IgD-negative memory B cell (primary cell): ENCODE data around the gene S100A13. TPM values are rescaled to one million over a fixed set of nuclear protein-coding genes. Genes with fewer than 3 reads are reported as not detected.
"Not testable (repeated sequence)": the region's sequence is repeated elsewhere in the genome, so short reads cannot be mapped to it uniquely, and the experiment has no call there.

Experiments used
- H3K27ac Mint-ChIP-seq, 3 donors: one replicate each; pipeline ENCODE4 v1.8.0; 2020 to 2022; ENCODE audit warnings: mild to moderate bottlenecking in 3 of 3, mixed read lengths in 3 of 3, moderate library complexity in 1 of 3
- H3K27me3 Mint-ChIP-seq: one replicate; pipeline ENCODE4 v1.8.0; 2021; ENCODE audit warnings: mixed read lengths
- H3K36me3 Mint-ChIP-seq: one replicate; pipeline ENCODE4 v1.8.0; 2020; ENCODE audit warnings: mild to moderate bottlenecking, mixed read lengths
- H3K4me1 Mint-ChIP-seq, 3 donors: one replicate each; pipeline ENCODE4 v1.8.0; 2020 to 2022; ENCODE audit warnings: mixed read lengths in 3 of 3, mild to moderate bottlenecking in 1 of 3
- H3K4me3 Mint-ChIP-seq, 4 donors: one replicate each; pipeline ENCODE4 v1.8.0; 2020 to 2022; ENCODE audit warnings: mild to moderate bottlenecking in 4 of 4, mixed read lengths in 4 of 4, moderate library complexity in 3 of 4
- H3K9me3 Mint-ChIP-seq, 3 donors: one replicate each; pipeline ENCODE4 v1.8.0; 2020 to 2021; ENCODE audit warnings: mixed read lengths in 3 of 3, mild to moderate bottlenecking in 1 of 3
- polyA plus RNA-seq: library from polyadenylated mRNA; unstranded; fragments of 300-500 nt; fragmentation: Illumina TruSeq; gene quantifications from one replicate; pipeline ENCODE4 v1.2.3, GENCODE V29; 2021

S100A13 gene
- polyA plus RNA-seq, 1 donor from 2014 or later, result 3.0 TPM

DNA sequence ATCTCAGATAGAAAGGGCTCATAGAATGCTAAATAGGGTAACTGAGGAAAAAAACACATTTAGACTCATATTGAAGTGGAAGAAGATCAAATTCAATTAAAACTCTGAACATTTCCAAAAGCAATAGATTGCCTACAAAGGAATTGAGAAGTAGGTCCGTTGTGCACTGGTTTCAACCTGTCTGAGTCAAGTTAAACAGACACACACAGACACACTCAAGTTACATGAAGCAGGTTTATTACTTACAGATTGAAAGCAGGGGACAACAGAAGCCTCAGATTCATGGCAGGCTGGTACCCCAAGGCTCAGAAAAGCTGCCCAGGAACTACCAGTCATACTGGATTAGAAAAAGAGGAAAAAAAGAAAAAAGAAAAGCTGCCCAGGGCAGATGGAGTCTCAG, 41.0 kb downstream of the S100A13 start:
- Mint-ChIP-seq H3K36me3 (peaks cover 1% of the 10 kb centered on the region), H3K27ac (no peak overlapping the region)

DNA sequence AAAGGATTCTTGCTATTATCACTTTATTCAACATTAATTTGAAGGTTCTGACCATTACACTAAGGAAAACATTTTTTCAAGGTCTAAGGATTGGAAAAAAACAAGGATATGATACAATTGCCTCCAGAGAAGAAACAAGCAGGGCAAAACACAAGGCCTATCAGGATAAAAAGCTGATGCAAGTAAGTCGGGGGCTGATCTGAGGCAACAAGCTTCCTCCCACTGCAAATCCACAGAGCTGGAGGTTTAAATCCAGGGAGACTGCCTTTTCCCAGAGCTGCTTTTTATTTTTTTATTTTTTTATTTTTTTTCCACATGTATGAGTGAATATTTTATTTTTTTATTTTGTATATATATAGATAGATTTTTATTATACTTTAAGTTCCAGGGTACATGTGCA, 42.3 kb downstream of the S100A13 start:
- no peaks in the 10 kb centered on the region for H3K4me1 Mint-ChIP-seq
- H3K27me3 Mint-ChIP-seq, result no peaks in the 10 kb centered on the region
- no peaks in the 10 kb centered on the region for H3K9me3 Mint-ChIP-seq
- H3K27ac Mint-ChIP-seq, result no peak overlapping the region
- H3K4me3 Mint-ChIP-seq, result no peak overlapping the region
- H3K36me3 Mint-ChIP-seq, result peaks cover 1% of the 10 kb centered on the region

More for the DNA sequence above, 41.0 kb downstream of the S100A13 start:
- no peaks in the 10 kb centered on the region for H3K27me3 Mint-ChIP-seq
- no peaks in the 10 kb centered on the region for H3K9me3 Mint-ChIP-seq
- H3K4me1 Mint-ChIP-seq, result no peaks in the 10 kb centered on the region
- H3K4me3 Mint-ChIP-seq, result no peak overlapping the region

DNA sequence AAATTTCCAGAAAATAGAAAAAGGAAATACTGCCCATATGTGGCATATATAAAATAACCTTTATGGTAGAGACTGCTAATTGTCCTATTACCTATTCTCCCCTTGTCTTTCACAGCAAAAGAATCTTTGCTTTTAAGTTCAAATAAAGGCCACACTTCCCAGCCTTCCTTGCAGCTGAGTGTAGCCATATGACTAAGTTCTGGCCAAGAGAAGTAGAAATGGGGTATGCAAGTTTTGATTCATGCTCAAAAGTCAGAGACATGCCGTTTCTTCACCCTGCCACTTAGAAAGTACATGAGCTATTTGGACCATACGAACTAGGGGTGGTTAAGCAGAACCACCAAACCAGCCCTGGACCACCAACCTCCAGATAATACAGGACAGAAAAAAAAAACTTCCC, 43.3 kb downstream of the S100A13 start:
- Mint-ChIP-seq H3K4me3 (no peak overlapping the region), H3K27me3 (no peaks in the 10 kb centered on the region), H3K27ac (no peak overlapping the region), H3K36me3 (peaks cover 1% of the 10 kb centered on the region), H3K9me3 (no peaks in the 10 kb centered on the region), H3K4me1 (no peaks in the 10 kb centered on the region)

DNA sequence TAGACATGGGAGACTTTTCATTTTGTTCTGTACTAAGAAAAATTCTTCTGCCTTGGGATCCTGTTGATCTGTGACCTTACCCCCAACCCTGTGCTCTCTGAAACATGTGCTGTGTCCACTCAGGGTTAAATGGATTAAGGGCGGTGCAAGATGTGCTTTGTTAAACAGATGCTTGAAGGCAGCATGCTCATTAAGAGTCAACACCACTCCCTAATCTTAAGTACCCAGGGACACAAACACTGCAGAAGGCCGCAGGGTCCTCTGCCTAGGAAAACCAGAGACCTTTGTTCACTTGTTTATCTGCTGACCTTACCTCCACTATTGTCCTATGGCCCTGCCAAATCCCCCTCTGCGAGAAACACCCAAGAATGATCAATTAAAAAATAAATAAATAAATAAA, 43.8 kb downstream of the S100A13 start:
- H3K9me3 Mint-ChIP-seq, H3K4me3 Mint-ChIP-seq, H3K27me3 Mint-ChIP-seq, H3K4me1 Mint-ChIP-seq, H3K36me3 Mint-ChIP-seq, H3K27ac Mint-ChIP-seq: not testable (repeated sequence)

DNA sequence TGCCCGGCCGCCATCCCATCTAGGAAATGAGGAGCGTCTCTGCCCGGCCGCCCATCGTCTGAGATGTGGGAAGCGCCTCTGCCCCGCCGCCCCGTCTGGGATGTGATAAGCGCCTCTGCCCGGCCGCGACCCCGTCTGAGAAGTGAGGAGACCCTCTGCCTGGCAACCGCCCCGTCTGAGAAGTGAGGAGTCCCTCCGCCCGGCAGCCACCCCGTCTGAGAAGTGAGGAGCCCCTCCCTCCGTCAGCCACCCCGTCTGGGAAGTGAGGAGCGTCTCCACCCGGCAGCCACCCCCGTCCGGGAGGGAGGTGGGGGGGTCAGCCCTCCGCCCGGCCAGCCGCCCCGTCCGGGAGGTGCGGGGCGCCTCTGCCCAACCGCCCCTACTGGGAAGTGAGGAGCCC, 44.5 kb downstream of the S100A13 start:
- H3K27me3 Mint-ChIP-seq, H3K36me3 Mint-ChIP-seq, H3K4me1 Mint-ChIP-seq, H3K9me3 Mint-ChIP-seq, H3K27ac Mint-ChIP-seq, H3K4me3 Mint-ChIP-seq: not testable (repeated sequence)

DNA sequence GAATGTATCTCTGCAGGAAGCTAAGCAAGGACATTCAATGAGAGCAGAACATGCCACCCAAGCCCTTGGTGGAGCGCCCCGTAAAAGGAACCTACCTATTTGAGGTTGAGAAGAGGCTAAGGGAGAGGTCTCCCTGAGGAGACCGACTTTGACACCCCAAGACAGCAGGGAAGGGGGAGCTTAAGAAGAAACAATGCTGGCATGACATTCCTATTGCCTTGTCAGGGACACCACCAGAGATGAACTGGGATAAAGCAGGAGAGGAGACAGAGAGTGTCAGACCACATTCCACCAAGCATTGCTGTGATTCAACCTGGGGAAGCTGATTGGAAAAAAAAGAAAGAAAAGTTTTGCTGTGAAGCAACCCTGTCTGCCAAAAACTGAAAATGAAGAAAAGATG, 48.4 kb downstream of the S100A13 start:
- Mint-ChIP-seq H3K27ac (no peak overlapping the region), H3K36me3 (no peaks in the 10 kb centered on the region), H3K4me1 (peaks cover 0 to 3% (median 0%) of the 10 kb centered on the region in 3 donors), H3K9me3 (no peaks in the 10 kb centered on the region), H3K4me3 (no peak overlapping the region), H3K27me3 (peaks cover 12% of the 10 kb centered on the region)

DNA sequence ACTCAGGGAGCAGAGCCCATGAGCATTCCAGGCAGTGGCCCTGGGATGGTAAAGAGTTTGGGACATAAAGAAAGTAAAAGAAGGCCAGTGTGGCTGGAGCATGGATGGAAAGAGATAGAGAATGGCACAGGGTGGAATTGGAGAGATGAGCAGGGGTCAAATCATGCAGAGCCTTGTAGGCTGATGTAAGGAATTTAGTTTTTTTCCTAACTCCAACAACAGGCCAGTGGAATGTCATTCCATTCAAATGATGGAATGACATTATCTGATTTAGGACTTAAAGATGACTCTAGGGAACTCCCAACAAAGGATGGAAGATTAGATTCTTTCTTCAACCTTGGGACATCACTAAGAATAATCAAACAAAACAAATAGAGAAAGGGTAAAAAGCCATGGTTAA, 48.8 kb downstream of the S100A13 start:
- no peak overlapping the region for H3K27ac Mint-ChIP-seq
- no peaks in the 10 kb centered on the region for H3K9me3 Mint-ChIP-seq
- H3K36me3 Mint-ChIP-seq, result no peaks in the 10 kb centered on the region
- peaks cover 0 to 3% (median 0%) of the 10 kb centered on the region in 3 donors for H3K4me1 Mint-ChIP-seq
- H3K27me3 Mint-ChIP-seq, result peaks cover 12% of the 10 kb centered on the region
- H3K4me3 Mint-ChIP-seq, result no peak overlapping the region

DNA sequence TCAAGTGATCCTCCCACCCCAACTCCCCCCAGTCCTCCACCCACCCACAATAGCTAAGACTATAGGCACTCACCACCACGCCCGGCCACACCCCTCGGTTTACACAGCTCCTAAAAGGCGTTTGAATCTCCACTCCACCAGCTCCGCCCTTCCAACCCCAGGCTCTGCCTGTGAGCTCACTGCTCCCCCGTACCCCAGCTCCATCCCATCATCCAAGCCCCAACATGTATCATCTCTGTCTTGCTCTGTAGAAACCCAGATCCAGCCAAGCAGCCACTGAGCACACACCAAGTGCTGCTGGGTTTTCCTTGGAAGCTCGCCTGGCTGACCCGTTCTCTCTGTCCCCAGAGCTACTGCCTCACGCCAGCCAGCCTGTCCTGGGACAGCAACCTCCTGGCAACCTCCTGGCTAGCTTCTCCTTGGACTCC, 49.7 kb downstream of the S100A13 start:
- Mint-ChIP-seq H3K9me3 (no peaks in the 10 kb centered on the region), H3K36me3 (no peaks in the 10 kb centered on the region), H3K4me3 (no peak overlapping the region), H3K27me3 (peaks cover 12% of the 10 kb centered on the region), H3K27ac (no peak overlapping the region), H3K4me1 (peaks cover 0 to 8% (median 0%) of the 10 kb centered on the region in 3 donors)

DNA sequence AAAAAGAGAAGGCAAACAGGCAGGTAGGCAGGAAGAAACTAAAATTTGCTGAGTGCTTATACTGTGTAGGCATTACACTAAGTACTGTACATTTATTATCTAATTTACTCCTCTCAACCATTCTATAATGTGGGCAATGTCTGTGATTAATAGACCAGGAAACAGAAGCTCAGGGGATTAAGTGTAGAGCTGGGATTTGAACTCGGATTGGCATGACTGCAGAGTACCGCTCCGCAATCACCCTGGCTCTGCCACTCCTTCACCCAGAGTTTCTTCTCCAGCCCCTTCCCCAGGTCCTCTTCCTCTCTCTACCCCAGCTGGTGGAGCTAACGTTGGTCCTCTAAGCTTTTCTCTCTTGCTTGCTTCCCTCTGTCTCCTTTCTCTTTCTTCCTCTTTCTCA, 50.2 kb downstream of the S100A13 start:
- no peaks in the 10 kb centered on the region for H3K9me3 Mint-ChIP-seq
- peak overlapping the region in 1 of 3 donors; percentile 51 for H3K27ac Mint-ChIP-seq
- H3K4me1 Mint-ChIP-seq, result peaks cover 0 to 10% (median 0%) of the 10 kb centered on the region in 3 donors
- no peaks in the 10 kb centered on the region for H3K36me3 Mint-ChIP-seq
- H3K27me3 Mint-ChIP-seq, result peaks cover 12% of the 10 kb centered on the region
- H3K4me3 Mint-ChIP-seq, result no peak overlapping the region

DNA sequence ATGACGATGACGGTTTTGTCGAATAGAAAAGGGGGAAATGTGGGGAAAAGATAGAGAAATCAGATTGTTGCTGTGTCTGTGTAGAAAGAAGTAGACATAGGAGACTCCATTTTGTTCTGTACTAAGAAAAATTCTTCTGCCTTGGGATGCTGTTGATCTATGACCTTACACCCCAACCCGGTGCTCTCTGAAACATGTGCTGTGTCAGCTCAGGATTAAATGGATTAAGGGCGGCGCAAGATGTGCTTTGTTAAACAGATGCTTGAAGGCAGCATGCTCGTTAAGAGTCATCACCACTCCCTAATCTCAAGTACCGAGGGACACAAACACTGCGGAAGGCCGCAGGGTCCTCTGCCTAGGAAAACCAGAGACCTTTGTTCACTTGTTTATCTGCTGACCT, 51.8 kb downstream of the S100A13 start:
- not testable (repeated sequence) for H3K27ac Mint-ChIP-seq, H3K4me3 Mint-ChIP-seq, H3K4me1 Mint-ChIP-seq, H3K9me3 Mint-ChIP-seq, H3K36me3 Mint-ChIP-seq
- H3K27me3 Mint-ChIP-seq, result peaks cover 12% of the 10 kb centered on the region

DNA sequence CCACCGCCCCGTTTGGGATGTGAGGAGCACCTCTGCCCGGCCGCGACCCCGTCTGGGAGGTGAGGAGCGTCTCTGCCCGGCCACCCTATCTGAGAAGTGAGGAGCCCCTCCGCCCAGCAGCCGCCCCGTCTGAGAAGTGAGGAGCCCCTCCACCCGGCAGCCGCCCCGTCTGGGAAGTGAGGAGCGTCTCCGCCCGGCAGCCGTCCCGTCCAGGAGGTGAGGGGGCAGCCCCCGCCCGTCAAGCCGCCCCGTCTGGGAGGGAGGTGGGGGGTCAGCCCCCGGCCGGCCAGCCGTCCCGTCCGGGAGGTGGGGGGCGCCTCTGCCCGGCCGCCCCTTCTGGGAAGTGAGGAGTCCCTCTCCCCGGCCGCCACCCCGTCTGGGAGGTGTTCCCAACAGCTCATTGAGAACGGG, 52.2 kb downstream of the S100A13 start:
- H3K27me3 Mint-ChIP-seq, result peaks cover 13% of the 10 kb centered on the region
- H3K36me3 Mint-ChIP-seq, H3K9me3 Mint-ChIP-seq, H3K4me3 Mint-ChIP-seq, H3K4me1 Mint-ChIP-seq, H3K27ac Mint-ChIP-seq: not testable (repeated sequence)

DNA sequence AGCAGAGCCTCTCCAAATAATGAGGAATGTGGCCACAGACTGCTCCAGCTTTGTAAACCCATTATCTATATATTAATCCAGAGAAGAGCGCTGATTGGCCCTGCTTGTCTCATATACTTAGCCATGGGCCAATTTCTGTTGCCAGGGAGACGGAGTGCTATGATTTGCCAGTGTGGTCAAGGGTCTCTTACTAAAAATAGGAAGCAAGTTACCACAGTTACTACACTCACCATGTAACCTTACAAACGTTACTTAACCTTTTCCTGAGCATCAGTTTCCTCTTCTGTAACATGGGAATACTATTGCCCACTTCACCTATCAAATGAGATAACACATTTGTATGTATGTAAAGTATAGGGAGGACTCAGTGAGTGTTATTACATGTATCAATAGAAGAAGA, 54.0 kb downstream of the S100A13 start:
- H3K27me3 Mint-ChIP-seq, result peaks cover 15% of the 10 kb centered on the region
- peaks cover 5 to 14% (median 8%) of the 10 kb centered on the region in 3 donors for H3K4me1 Mint-ChIP-seq
- no peaks in the 10 kb centered on the region for H3K36me3 Mint-ChIP-seq
- H3K4me3 Mint-ChIP-seq, result no peak overlapping the region
- H3K27ac Mint-ChIP-seq, result no peak overlapping the region
- H3K9me3 Mint-ChIP-seq, result no peaks in the 10 kb centered on the region

DNA sequence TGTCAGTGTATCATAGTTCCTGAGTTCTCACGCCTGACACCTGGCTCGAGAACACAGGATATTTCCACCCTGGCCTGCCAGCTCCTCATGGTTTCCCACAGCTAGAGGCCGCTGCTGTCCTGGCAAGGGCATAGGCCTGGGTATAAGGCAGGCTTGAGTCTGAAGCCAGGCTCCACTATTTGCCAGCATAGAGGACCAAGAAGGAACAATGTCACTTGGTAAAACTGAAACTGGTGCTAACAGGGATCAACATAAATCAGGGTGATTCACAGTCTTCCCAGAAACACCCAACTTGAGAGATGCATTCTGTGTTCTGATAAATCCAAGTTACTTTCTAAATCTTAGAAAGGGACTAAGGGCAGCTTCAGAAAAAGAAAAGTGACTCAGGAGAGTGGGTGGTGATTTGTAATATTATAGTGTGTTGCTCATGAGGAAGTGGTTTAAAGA, 54.7 kb downstream of the S100A13 start:
- Mint-ChIP-seq H3K27me3 (peaks cover 9% of the 10 kb centered on the region), H3K4me1 (peaks cover 5 to 16% (median 10%) of the 10 kb centered on the region in 3 donors), H3K27ac (peak overlapping the region in 2 of 3 donors; percentile 19 to 59), H3K36me3 (peaks cover 2% of the 10 kb centered on the region), H3K9me3 (no peaks in the 10 kb centered on the region), H3K4me3 (no peak overlapping the region)

DNA sequence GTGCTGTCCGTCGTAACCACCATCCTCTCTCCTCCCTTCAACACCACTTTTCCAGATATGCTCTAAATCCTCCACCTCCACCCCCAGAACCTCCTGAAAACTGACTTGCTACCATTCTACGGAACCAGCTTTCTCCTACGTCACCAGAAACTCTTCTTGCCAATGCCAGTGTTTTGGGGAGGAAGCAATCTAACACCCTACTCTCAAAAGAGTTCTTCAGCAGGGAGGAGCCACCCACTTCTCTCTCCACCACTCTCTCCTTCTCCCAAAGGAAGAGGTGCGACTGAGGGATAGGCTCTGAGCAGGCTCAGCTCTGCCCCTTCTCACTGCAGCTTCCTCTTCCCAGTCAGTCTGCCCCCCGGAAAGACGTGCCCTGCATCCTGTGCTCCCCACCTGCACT, 55.6 kb downstream of the S100A13 start:
- peaks cover 9 to 15% (median 10%) of the 10 kb centered on the region in 3 donors for H3K4me1 Mint-ChIP-seq
- H3K27ac Mint-ChIP-seq, result no peak overlapping the region
- peaks cover 2% of the 10 kb centered on the region for H3K36me3 Mint-ChIP-seq
- no peaks in the 10 kb centered on the region for H3K9me3 Mint-ChIP-seq
- peaks cover 8% of the 10 kb centered on the region for H3K27me3 Mint-ChIP-seq
- no peak overlapping the region for H3K4me3 Mint-ChIP-seq

DNA sequence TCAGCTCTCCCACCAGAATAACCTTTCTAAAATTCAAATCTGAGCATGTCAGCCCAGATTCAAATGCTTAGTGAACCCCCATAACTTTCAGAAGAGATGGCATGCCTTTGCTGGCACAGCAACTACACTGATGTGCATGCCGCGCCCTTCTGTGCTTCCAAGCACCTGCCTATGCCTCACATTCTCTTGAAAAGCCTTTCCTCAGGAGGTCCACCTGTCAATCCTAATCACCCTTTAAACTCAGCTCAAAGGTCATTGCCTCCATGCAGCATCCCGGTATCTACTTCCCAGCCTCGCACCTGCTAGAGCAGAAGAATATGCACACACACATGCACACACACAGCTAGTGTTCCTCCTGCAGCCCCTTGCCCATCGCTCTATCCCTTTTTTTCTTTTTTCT, 56.4 kb downstream of the S100A13 start:
- no peak overlapping the region for H3K4me3 Mint-ChIP-seq
- H3K27ac Mint-ChIP-seq, result peak overlapping the region in 1 of 3 donors; percentile 82
- H3K27me3 Mint-ChIP-seq, result peaks cover 8% of the 10 kb centered on the region
- H3K4me1 Mint-ChIP-seq, result peaks cover 12 to 21% (median 15%) of the 10 kb centered on the region in 3 donors
- H3K9me3 Mint-ChIP-seq, result no peaks in the 10 kb centered on the region
- H3K36me3 Mint-ChIP-seq, result peaks cover 2% of the 10 kb centered on the region

DNA sequence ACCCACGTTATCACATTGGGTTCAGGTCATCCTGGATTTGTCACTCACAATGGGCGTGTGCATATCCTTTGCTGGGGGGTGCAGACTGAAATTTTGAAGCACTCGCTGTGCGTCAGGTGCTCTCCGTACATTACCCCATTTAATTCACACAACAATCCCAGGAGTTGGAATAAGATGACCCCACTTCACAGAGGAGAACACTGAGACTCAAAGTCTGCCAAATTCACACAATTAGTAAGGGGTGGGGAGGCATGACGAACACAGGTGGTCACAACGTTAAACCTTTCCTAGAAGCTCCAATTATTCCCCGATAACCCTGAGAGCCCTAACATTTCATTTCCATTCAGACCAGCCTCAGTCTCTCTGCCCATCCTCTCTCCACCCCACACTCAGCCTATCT, 57.8 kb downstream of the S100A13 start:
- Mint-ChIP-seq H3K9me3 (no peaks in the 10 kb centered on the region), H3K27me3 (peaks cover 8% of the 10 kb centered on the region), H3K4me3 (peak overlapping the region in 2 of 4 donors; percentile 5 to 20), H3K36me3 (peaks cover 2% of the 10 kb centered on the region), H3K27ac (no peak overlapping the region), H3K4me1 (peaks cover 15 to 25% (median 19%) of the 10 kb centered on the region in 3 donors)
